Activated naive CD8-positive, alpha-beta T cell treated with anti-CD3 and anti-CD28 coated beads, Interleukin-2, amount 50 U/mL, for 24 hours (primary cell): Measurements from ENCODE around the gene OPN4.
"Not testable (repeated sequence)": the region's sequence is repeated elsewhere in the genome, so short reads cannot be mapped to it uniquely, and the experiment has no call there.

Experiments used
- ATAC-seq: fragments of 150-1000 bp; cut with Tn5 transposase; one replicate; pipeline ENCODE4 v1.10.0; 2021
- DNase-seq: peaks from one replicate; pipeline ENCODE4 v3.0.0; 2021
- H3K27ac Mint-ChIP-seq: one replicate; pipeline ENCODE4 v1.8.0; 2021; ENCODE audit warnings: mild to moderate bottlenecking, mixed read lengths
- H3K27me3 Mint-ChIP-seq: one replicate; pipeline ENCODE4 v1.8.0; 2021; ENCODE audit warnings: mixed read lengths
- H3K36me3 Mint-ChIP-seq: one replicate; pipeline ENCODE4 v1.8.0; 2021; ENCODE audit warnings: low read depth, mixed read lengths
- H3K4me1 Mint-ChIP-seq: one replicate; pipeline ENCODE4 v1.8.0; 2021; ENCODE audit warnings: mixed read lengths
- H3K4me3 Mint-ChIP-seq: one replicate; pipeline ENCODE4 v1.8.0; 2021; ENCODE audit warnings: mild to moderate bottlenecking, moderate library complexity, mixed read lengths
- H3K9me3 Mint-ChIP-seq: one replicate; pipeline ENCODE4 v1.8.0; 2021; ENCODE audit warnings: mixed read lengths

Gene OPN4, protein sequence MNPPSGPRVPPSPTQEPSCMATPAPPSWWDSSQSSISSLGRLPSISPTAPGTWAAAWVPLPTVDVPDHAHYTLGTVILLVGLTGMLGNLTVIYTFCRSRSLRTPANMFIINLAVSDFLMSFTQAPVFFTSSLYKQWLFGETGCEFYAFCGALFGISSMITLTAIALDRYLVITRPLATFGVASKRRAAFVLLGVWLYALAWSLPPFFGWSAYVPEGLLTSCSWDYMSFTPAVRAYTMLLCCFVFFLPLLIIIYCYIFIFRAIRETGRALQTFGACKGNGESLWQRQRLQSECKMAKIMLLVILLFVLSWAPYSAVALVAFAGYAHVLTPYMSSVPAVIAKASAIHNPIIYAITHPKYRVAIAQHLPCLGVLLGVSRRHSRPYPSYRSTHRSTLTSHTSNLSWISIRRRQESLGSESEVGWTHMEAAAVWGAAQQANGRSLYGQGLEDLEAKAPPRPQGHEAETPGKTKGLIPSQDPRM

DNA sequence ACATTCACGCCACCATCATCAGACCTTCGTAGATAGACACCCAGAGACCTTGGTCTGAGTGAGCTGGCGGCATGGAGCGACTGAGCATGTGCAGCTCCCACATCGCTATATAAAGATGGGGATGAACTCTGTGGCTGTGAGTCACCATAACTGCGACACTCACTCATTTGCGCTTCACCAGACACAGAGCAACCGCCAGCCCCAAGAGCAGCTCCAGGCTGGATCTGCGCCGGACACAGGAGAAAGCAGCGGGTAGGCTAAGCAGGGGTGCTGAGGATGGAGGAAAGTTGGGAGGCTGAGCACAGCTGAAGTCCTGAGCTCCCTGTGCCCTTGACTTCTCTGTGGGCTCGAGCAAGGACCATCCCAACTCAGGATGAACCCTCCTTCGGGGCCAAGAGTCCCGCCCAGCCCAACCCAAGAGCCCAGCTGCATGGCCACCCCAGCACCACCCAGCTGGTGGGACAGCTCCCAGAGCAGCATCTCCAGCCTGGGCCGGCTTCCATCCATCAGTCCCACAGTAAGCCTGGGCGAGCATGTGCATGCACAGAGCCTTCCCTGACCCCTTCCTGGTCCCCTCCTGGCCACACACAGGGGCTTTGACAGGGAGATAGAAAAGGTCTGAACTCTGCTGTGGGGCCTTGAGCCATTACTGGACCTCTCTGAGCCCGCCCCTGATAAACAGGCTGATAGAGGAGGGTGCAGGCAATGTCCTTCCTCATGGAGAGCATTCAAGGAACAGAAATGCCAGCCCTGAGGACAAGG lies at the start of gene OPN4:
Gene OPN4 (plus strand): TSS at position 137 of the 762 bp plus-strand sequence. CDS start 237 bp downstream, at position 374.
- DNase-seq (no peak), ATAC-seq (no peak)
- no peak within 1 kb of the TSS for H3K4me3 Mint-ChIP-seq
- H3K27ac Mint-ChIP-seq = no peak within 1 kb of the TSS
- H3K36me3 Mint-ChIP-seq = no peaks in the 10 kb centered on the region
- H3K27me3 Mint-ChIP-seq = no peaks in the 10 kb centered on the region
- no peaks in the 10 kb centered on the region for H3K9me3 Mint-ChIP-seq
- no peaks in the 10 kb centered on the region for H3K4me1 Mint-ChIP-seq

DNA sequence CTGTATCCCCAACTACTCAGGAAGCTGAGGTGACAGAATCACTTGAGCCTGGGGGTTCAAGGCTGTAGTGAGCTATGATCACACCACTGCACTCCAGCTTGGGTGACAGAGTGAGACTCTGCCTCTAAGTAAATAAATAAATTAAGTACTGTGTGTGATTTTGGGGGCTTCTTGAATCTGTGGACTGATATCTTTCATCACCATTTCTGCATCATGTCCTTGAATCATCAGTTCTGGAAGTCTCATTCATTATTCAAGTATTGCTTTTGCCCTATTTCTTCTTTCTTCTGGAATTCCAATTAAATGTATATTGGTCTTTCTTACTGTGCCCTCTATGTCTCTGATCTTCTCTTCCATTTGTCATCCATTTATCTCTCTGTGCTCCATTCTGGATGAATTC lies 46.7 kb upstream of the OPN4 start:
- DNase-seq (no peak), ATAC-seq (no peak)
- no peaks in the 10 kb centered on the region for H3K4me1 Mint-ChIP-seq
- no peak overlapping the region for H3K4me3 Mint-ChIP-seq
- no peak overlapping the region for H3K27ac Mint-ChIP-seq
- H3K27me3 Mint-ChIP-seq = peaks cover 15% of the 10 kb centered on the region
- H3K9me3 Mint-ChIP-seq = peaks cover 11% of the 10 kb centered on the region
- H3K36me3 Mint-ChIP-seq = no peaks in the 10 kb centered on the region

DNA sequence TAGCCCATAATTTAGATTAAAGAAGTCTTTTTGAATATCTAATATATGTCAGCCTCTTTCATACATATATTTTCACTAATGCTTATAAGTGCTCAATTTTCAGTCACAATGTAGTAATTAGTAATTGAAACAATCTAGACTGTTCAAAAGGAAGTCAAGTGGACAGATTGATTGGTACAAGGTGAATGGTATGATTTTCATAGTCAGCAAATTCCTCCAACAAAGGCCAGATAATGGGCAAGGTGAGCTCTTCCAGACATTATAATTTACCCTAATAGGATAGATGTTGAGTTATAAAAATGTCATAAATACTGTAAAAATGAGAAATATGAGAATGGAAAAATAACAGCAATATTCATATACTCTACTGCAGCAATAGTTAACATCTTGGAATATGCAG lies 44.4 kb upstream of the OPN4 start:
- H3K27ac Mint-ChIP-seq = no peak overlapping the region
- H3K9me3 Mint-ChIP-seq = peaks cover 11% of the 10 kb centered on the region
- no peak for ATAC-seq
- H3K4me1 Mint-ChIP-seq = peaks cover 4% of the 10 kb centered on the region
- DNase-seq = no peak
- no peak overlapping the region for H3K4me3 Mint-ChIP-seq
- peaks cover 18% of the 10 kb centered on the region for H3K27me3 Mint-ChIP-seq
- H3K36me3 Mint-ChIP-seq = no peaks in the 10 kb centered on the region

DNA sequence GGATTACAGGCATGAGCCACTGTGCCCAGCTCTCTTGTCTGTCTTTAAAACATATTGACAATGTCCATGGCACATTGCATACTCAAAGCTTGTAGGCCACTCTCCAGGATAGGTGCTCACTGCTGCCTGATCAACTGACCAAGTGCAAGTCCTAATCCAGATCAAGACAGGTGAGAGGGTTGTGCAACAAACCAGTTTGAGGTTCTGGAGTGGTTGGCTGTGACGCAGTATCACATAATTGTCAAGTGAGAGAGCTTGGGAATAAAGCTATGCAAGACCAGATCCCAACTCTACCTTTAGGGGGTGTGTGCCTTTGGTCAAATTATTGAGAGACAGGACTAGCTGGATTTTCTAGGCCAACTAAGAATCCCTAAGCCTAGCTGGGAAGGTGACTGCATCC lies 43.0 kb upstream of the OPN4 start:
- Mint-ChIP-seq H3K4me3 (no peak overlapping the region), H3K4me1 (peaks cover 4% of the 10 kb centered on the region), H3K27ac (no peak overlapping the region), H3K9me3 (peaks cover 14% of the 10 kb centered on the region), H3K36me3 (no peaks in the 10 kb centered on the region), H3K27me3 (peaks cover 21% of the 10 kb centered on the region)
- DNase-seq (no peak), ATAC-seq (no peak)

DNA sequence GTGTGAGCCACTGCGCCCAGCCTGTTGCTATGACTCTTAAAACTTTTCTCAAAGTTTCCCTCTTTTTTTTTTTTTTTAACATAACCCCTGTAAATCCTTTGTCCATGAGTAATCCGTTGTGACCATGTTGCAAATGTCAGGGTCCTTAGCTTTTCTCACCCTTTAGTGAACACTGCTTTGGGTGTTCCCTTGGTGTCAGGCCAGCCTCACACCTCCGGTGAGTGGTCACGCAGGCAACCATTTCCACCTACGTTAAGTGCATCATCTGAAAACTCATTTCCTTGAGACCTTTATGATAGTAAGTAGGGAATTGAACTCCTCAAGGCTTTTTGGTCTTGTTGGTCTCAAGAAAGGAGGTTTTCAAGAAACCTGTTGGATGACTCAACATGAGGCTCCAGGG lies 41.3 kb upstream of the OPN4 start:
- no peak overlapping the region for H3K4me3 Mint-ChIP-seq
- H3K36me3 Mint-ChIP-seq = no peaks in the 10 kb centered on the region
- H3K27me3 Mint-ChIP-seq = peaks cover 17% of the 10 kb centered on the region
- peaks cover 4% of the 10 kb centered on the region for H3K4me1 Mint-ChIP-seq
- H3K27ac Mint-ChIP-seq = no peak overlapping the region
- H3K9me3 Mint-ChIP-seq = peaks cover 12% of the 10 kb centered on the region
- ATAC-seq = peak; percentile 82
- DNase-seq = no peak

DNA sequence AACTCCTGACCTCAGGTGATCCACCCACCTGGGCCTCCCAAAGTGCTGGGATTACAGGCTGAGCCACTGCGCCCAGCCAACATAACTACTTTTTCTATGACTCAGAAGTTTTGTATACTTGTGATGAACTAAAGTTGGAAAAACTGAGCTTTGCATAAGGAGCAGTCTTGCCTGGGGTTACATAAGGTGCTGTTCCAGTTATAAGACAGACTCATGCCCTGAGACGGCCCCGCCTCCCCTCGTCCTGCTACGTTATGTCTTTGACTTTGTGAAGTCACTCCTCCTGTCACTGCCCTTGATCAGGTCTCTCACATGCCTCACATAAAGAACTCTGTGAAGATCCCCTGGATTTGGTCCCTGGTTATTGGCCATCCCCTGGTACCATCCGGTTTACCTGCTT lies 40.4 kb upstream of the OPN4 start:
- Mint-ChIP-seq H3K36me3 (no peaks in the 10 kb centered on the region), H3K27me3 (peaks cover 14% of the 10 kb centered on the region), H3K4me3 (no peak overlapping the region), H3K27ac (no peak overlapping the region), H3K4me1 (peaks cover 4% of the 10 kb centered on the region), H3K9me3 (peaks cover 9% of the 10 kb centered on the region)
- no peak for ATAC-seq
- DNase-seq = no peak

DNA sequence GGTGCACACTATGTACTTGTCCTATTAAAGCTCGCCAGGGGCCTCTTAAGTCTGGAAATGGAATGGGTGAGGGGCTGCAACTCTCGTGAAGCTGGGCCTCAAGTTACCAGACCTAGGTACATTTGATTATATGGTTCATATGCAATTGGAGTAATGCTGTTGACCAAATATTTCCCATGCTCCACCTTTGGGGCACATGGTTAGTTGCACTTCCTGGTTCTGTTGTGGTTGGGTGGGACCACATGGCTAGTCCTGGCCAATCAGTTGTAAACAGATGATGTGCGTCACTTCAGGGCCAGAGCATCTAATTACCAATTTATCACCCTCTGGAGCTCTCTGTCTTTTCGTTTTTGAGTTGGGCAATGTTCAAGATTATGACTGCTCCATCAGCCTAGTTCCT lies 39.5 kb upstream of the OPN4 start:
- no peak overlapping the region for H3K4me3 Mint-ChIP-seq
- ATAC-seq = no peak
- H3K9me3 Mint-ChIP-seq = peaks cover 9% of the 10 kb centered on the region
- H3K36me3 Mint-ChIP-seq = no peaks in the 10 kb centered on the region
- H3K27me3 Mint-ChIP-seq = peaks cover 14% of the 10 kb centered on the region
- no peak for DNase-seq
- H3K4me1 Mint-ChIP-seq = peaks cover 4% of the 10 kb centered on the region
- H3K27ac Mint-ChIP-seq = no peak overlapping the region

DNA sequence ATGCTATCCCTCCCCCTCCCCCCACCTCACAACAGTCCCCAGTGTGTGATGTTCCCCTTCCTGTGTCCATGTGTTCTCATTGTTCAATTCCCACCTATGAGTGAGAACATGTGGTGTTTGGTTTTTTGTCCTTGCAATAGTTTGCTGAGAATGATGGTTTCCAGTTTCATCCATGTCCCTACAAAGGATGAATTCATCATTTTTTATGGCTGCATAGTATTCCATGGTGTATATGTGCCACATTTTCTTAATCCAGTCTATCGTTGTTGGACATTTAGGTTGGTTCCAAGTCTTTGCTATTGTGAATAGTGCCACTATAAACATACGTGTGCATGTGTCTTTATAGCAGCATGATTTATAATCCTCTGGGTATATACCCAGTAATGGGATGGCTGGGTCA lies 37.1 kb upstream of the OPN4 start:
- DNase-seq, H3K4me3 Mint-ChIP-seq, H3K9me3 Mint-ChIP-seq, H3K36me3 Mint-ChIP-seq, H3K27ac Mint-ChIP-seq, ATAC-seq, H3K4me1 Mint-ChIP-seq: not testable (repeated sequence)
- peaks cover 13% of the 10 kb centered on the region for H3K27me3 Mint-ChIP-seq

DNA sequence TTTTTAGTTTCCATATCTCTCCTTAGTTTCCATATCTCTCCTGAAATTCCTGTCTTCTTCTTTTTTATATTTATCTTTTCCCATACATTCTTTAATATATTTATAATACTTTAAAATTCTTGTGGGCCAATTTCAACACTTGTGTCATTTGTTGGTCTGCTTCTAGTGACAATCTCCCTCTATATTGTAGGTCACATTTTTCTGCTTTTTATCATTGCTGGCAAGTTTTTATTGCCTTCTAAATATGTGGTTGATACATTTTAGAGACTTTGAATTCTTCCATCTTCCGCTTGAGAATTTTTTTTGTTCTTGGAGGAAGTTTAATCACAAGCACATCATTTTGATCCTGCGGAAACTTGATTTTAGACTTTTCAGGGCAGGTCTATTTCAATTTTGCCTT lies 26.0 kb upstream of the OPN4 start:
- no peak for DNase-seq
- peaks cover 38% of the 10 kb centered on the region for H3K27me3 Mint-ChIP-seq
- H3K9me3 Mint-ChIP-seq = no peaks in the 10 kb centered on the region
- no peak overlapping the region for H3K27ac Mint-ChIP-seq
- no peaks in the 10 kb centered on the region for H3K36me3 Mint-ChIP-seq
- H3K4me1 Mint-ChIP-seq = no peaks in the 10 kb centered on the region
- H3K4me3 Mint-ChIP-seq = no peak overlapping the region
- ATAC-seq = no peak

DNA sequence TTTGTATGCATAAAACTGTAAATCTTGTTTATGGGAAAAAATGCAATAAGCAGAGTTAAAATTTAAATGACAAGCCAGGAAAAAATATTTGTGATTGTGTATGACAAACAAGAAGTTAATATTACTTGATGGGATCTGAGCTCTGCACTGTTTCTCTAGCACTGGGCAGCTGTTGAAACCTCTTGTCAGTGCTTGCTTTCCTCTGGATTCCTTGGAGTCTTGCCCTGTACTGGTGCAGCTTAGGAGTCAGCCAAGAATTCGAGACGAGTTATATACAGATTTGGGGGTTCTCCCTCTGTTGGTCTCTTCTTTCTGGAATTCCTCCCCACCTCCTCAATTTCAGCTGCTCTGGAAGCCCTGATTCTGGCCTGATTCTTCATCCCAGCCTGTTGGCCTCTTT lies 24.3 kb upstream of the OPN4 start:
- Mint-ChIP-seq H3K27ac (no peak overlapping the region), H3K4me1 (no peaks in the 10 kb centered on the region), H3K4me3 (no peak overlapping the region), H3K9me3 (no peaks in the 10 kb centered on the region), H3K36me3 (no peaks in the 10 kb centered on the region), H3K27me3 (peaks cover 46% of the 10 kb centered on the region)
- no peak for DNase-seq
- ATAC-seq = no peak

DNA sequence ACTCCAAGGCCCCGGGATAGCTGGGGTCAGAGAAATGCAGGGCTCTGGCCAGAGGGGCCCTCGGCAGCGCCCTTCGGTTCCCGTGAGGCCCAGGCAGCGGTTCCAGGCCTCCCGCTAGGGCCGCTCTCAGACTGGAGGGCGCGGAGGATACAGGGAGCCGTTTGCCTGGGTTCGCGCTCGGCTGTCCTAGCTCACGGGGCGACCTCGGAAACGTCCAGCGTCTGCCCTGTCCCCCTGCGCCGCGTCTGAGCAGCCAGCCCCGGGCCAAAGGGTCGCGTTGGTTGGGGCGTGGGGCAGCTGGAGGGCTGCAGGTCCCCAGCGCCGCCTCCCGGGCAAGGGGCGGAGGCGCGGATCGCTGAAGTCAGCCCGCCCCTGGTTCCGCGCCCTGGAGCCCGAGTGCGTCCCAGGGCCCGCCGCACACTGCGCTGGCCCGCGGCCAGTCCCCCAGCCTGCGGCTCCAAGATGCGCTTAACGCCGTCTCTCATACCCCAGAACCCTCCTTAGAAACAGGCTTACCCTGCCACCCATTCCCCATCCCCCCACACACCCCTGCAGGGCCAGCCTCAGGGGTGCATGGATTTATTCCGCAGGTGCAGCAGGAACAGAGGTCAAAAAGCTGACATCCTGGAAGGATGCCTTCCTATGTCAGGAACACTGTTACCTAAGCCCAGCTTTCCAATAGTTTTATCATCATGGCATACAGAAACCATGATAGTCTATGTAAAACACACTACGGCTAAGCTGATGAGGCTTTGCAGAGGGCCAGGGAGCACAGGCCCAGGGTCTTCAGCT lies 22.1 kb upstream of the OPN4 start:
- Mint-ChIP-seq H3K36me3 (no peaks in the 10 kb centered on the region), H3K27me3 (peaks cover 54% of the 10 kb centered on the region), H3K27ac (no peak overlapping the region), H3K4me3 (no peak overlapping the region), H3K4me1 (no peaks in the 10 kb centered on the region), H3K9me3 (no peaks in the 10 kb centered on the region)
- ATAC-seq (no peak), DNase-seq (no peak)

DNA sequence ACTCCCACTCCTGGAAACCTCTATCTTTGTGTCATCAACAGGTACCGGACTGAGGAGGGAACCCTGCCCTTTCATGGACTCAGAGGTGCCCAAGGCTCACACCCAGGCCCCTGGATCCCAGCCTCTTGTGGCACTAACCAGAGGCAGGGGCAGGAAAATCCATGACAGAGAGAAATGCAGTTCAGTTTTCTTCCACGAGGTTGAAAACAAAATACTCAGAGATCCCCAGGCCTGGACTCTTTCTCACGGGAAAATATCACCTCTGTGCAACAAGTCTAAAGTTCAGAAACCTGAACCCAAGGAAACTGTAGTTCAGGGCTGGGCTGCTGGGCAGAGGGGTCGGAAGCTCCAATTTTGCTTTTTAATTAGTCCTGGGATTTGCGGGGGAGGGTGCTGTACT lies 21.4 kb upstream of the OPN4 start:
- H3K27ac Mint-ChIP-seq = no peak overlapping the region
- H3K9me3 Mint-ChIP-seq = no peaks in the 10 kb centered on the region
- H3K4me1 Mint-ChIP-seq = no peaks in the 10 kb centered on the region
- no peak overlapping the region for H3K4me3 Mint-ChIP-seq
- H3K27me3 Mint-ChIP-seq = peaks cover 53% of the 10 kb centered on the region
- H3K36me3 Mint-ChIP-seq = no peaks in the 10 kb centered on the region
- ATAC-seq (no peak), DNase-seq (no peak)

DNA sequence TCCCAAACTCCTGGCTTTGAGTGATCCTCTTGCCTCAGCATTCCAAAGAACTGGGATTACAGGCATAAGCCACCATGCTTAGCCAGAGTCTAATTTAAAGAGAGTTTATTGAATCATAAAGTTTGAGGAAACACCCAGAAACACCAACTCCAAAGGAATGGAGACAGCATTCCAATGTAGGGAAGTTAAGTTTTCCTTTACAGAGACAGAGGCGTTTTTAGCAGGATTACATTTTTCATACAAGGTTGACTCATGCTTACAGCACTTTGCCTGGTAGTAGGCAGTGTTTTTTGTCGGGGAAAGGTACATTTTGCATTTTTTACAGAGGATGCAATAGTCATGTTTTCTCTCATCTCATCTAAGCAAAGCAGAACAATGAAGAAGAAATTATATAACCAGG lies 18.9 kb upstream of the OPN4 start:
- no peak for DNase-seq
- Mint-ChIP-seq H3K27me3 (peaks cover 48% of the 10 kb centered on the region), H3K36me3 (no peaks in the 10 kb centered on the region), H3K4me3 (no peak overlapping the region), H3K9me3 (no peaks in the 10 kb centered on the region), H3K27ac (no peak overlapping the region), H3K4me1 (no peaks in the 10 kb centered on the region)
- no peak for ATAC-seq

DNA sequence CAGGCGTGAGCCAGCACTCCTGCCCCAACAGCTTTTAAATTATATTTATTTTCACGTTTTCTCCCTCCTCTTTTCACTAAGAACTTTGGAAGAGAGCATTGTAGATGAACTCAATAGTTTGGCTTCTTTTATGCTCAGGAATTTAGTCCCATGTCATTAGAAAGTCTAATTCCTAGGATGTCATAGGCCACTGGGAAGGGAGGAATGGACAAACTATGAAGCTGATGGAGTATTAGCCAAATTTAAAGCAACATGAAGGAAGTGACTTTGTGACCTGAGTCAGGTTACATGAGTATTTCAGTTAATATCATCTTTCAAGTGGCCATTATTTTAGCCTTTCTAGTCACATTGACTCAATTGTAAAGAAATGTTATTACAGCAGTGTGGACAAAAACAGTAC lies 18.0 kb upstream of the OPN4 start:
- Mint-ChIP-seq H3K27me3 (peaks cover 42% of the 10 kb centered on the region), H3K27ac (no peak overlapping the region), H3K9me3 (no peaks in the 10 kb centered on the region), H3K36me3 (no peaks in the 10 kb centered on the region), H3K4me3 (no peak overlapping the region), H3K4me1 (no peaks in the 10 kb centered on the region)
- no peak for DNase-seq
- ATAC-seq = no peak
